PC-9 (cell line): ENCODE measurements around the gene TTC7B. TPM values are rescaled to one million over a fixed set of nuclear protein-coding genes. Genes with fewer than 3 reads are reported as not detected.

Experiments used
- BruUV-seq: library from RNA; stranded (reverse); fragments of 400-500 nt; replicated peaks from 2 replicates; lab custom pipeline; 2021; lab: Mats Ljungman, UMichigan
- CTCF ChIA-PET: fragments of 300-600 bp; sonication (Branson Sonifier 250); formaldehyde crosslinking; loops from one replicate; lab custom pipeline; 2022; ENCODE audit warnings: antibody characterized with exemption; lab: Charles Lee
- POLR2A ChIA-PET: fragments of 300-600 bp; sonication (Branson Sonifier 250); formaldehyde crosslinking; loops from one replicate; lab custom pipeline; 2022; ENCODE audit warnings: antibody characterized with exemption; ENCODE audit not compliant: unreplicated experiment; lab: Charles Lee
- DNase-seq, 2 experiments: peaks; one replicate each; pipeline versions ENCODE4 v3.0.0 to v3.0.0-alpha.2; 2015 to 2022; ENCODE audit warnings: mixed read lengths in 1 of 2
- H2AFZ ChIP-seq: fragments of 200-600 bp; sonication (generic); 2 replicates; pipeline ENCODE4 v1.8.1; 2017; ENCODE audit warnings: antibody characterized with exemption
- H3F3A ChIP-seq: fragments of 200-600 bp; sonication (generic); 2 replicates; pipeline ENCODE4 v1.8.1; 2017; ENCODE audit warnings: antibody characterized with exemption, mild to moderate bottlenecking, low read depth; ENCODE audit not compliant: insufficient read depth
- H3K27ac ChIP-seq: fragments of 200-600 bp; sonication (generic); 2 replicates; pipeline ENCODE4 v1.6.1; 2016; ENCODE audit warnings: mixed run types
- H3K27me3 ChIP-seq: fragments of 200-600 bp; sonication (generic); 2 replicates; pipeline ENCODE4 v1.6.1; 2016; ENCODE audit warnings: low read depth, mixed run types; ENCODE audit not compliant: insufficient read depth
- H3K36me3 ChIP-seq: fragments of 200-600 bp; sonication (generic); 2 replicates; pipeline ENCODE4 v1.6.1; 2016; ENCODE audit warnings: low read depth, mixed run types
- H3K4me1 ChIP-seq: fragments of 200-600 bp; sonication (generic); replicated peaks from 2 replicates; pipeline ENCODE4 v1.6.1; 2016; ENCODE audit warnings: mixed run types; ENCODE audit not compliant: insufficient read depth
- H3K4me2 ChIP-seq: fragments of 200-600 bp; sonication (generic); 2 replicates; pipeline ENCODE4 v1.6.1; 2017; ENCODE audit warnings: mixed run types
- H3K4me3 ChIP-seq: fragments of 200-600 bp; sonication (generic); 2 replicates; pipeline ENCODE4 v1.6.1; 2016; ENCODE audit warnings: mixed run types
- H3K79me2 ChIP-seq: fragments of 200-600 bp; sonication (generic); 2 replicates; pipeline ENCODE4 v1.6.1; 2017; ENCODE audit warnings: low read depth, mixed run types
- H3K9me2 ChIP-seq: fragments of 200-600 bp; sonication (generic); 2 replicates; pipeline ENCODE4 v1.8.1; 2017; ENCODE audit warnings: mild to moderate bottlenecking; ENCODE audit not compliant: insufficient read depth
- H3K9me3 ChIP-seq: fragments of 200-600 bp; sonication (generic); 2 replicates; pipeline ENCODE4 v1.8.1; 2016; ENCODE audit warnings: low read depth; ENCODE audit not compliant: insufficient read depth
- H4K20me1 ChIP-seq: fragments of 200-600 bp; sonication (generic); 2 replicates; pipeline ENCODE4 v1.8.1; 2017; ENCODE audit not compliant: insufficient read depth
- EZH2 ChIP-seq: fragments of 200-600 bp; sonication (generic); IDR thresholded peaks from 2 replicates; pipeline ENCODE4 v1.8.0; 2017; ENCODE audit warnings: antibody characterized with exemption, low read depth
- intact Hi-C: fragments of 100-400 bp; cut with micrococcal nuclease; formaldehyde crosslinking; loops from one replicate; pipeline ENCODE4 v1.10.0; 2022; ENCODE audit not compliant: unreplicated experiment
- total RNA-seq: library from RNA; stranded (reverse); gene quantifications from 2 replicates; pipeline ENCODE4 v1.2.3, GENCODE V29; 2021
- TF ChIP-seq, protein P1 (sequence below): fragments of 200-600 bp; sonication (generic); conservative IDR thresholded peaks from 2 replicates; pipeline ENCODE4 v1.6.1; 2017; ENCODE audit warnings: mixed run types, antibody characterized with exemption, mild to moderate bottlenecking, moderate library complexity

TTC7B gene
- total RNA-seq, 1 experiment from 2014 or later = 6.8 TPM

DNA sequence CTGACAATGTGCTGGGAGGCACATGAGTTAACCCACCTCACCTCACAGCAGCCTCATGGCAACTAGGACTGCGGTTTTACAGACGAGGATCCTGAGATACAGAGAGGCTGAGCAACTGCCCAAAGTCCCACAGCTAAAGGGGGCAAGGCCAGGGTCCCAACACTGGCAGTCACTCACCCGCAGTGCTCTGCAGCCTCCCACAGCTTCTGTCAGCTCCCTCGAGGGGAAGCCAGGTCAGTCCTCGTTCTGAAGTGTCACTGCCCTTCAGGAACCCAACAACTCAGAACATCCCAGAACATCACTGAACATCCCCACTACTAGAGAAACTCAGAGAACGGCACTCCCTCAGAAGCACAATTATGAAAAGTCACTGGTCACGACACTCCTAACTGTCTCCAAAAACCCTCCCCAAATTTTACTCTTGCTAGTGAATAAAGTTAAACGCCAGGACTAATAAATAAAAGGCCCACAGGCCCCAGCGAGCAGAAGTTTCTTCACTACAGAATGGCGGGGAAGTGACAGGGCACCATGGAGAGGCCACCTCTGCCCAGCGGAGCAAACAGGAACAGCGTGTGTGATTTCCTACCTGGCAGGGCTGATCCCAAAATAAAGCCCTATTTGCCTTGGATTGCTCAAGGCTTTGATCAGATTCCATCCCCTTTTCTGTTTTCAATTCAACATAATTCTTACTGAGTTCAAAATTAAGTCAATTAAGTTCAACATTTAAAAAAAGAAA lies 75.1 kb downstream of the TTC7B start:
- Histone ChIP-seq H3K4me1 (no peaks in the 10 kb centered on the region), H3K27me3 (no peaks in the 10 kb centered on the region), H2AFZ (no peak overlapping the region), H3F3A (no peaks in the 10 kb centered on the region), H3K4me3 (no peak overlapping the region), H3K4me2 (no peak overlapping the region), H3K9me3 (no peaks in the 10 kb centered on the region), H3K36me3 (no peaks in the 10 kb centered on the region), H3K27ac (no peak overlapping the region), H4K20me1 (no peaks in the 10 kb centered on the region), H3K9me2 (no peaks in the 10 kb centered on the region), H3K79me2 (no peaks in the 10 kb centered on the region)
- no TSS peak for BruUV-seq
- no peak for DNase-seq
- TF ChIP-seq, protein P1, sequence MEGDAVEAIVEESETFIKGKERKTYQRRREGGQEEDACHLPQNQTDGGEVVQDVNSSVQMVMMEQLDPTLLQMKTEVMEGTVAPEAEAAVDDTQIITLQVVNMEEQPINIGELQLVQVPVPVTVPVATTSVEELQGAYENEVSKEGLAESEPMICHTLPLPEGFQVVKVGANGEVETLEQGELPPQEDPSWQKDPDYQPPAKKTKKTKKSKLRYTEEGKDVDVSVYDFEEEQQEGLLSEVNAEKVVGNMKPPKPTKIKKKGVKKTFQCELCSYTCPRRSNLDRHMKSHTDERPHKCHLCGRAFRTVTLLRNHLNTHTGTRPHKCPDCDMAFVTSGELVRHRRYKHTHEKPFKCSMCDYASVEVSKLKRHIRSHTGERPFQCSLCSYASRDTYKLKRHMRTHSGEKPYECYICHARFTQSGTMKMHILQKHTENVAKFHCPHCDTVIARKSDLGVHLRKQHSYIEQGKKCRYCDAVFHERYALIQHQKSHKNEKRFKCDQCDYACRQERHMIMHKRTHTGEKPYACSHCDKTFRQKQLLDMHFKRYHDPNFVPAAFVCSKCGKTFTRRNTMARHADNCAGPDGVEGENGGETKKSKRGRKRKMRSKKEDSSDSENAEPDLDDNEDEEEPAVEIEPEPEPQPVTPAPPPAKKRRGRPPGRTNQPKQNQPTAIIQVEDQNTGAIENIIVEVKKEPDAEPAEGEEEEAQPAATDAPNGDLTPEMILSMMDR = no peak
- no peak for TF ChIP-seq EZH2
- ChIA-PET CTCF (no interaction called here), POLR2A (no interaction called here)
- intact Hi-C loops = no loop called here

DNA sequence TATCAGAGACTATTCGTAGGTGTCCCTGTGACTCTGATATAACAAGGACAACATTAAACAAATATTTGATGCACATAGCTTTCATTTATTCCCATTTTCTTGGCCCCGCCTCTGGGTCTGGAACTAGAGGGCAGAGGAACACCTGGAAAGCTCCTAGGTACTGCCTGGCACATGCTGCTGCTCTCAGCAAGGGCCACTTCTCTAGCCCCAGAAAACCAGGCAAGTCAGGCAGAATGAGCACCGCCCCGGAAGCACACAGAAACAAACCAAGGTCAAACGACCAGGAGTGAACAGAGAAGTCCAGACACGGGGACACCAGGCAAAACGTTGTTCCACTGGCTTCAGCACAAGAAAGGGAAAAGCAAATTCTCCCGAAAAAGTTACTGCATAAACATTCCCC lies 76.1 kb downstream of the TTC7B start:
- Histone ChIP-seq H3K4me2 (no peak overlapping the region), H2AFZ (no peak overlapping the region), H3K36me3 (no peaks in the 10 kb centered on the region), H3K4me1 (no peaks in the 10 kb centered on the region), H3K4me3 (no peak overlapping the region), H3F3A (no peaks in the 10 kb centered on the region), H3K27me3 (no peaks in the 10 kb centered on the region), H3K27ac (no peak overlapping the region), H3K9me2 (no peaks in the 10 kb centered on the region), H4K20me1 (no peaks in the 10 kb centered on the region), H3K9me3 (no peaks in the 10 kb centered on the region), H3K79me2 (no peaks in the 10 kb centered on the region)
- POLR2A ChIA-PET = no interaction called here
- TF ChIP-seq, protein P1 = no peak
- TF ChIP-seq EZH2 = no peak
- BruUV-seq = no TSS peak
- no peak for DNase-seq
- intact Hi-C loops = no loop called here
- CTCF ChIA-PET = no interaction called here

DNA sequence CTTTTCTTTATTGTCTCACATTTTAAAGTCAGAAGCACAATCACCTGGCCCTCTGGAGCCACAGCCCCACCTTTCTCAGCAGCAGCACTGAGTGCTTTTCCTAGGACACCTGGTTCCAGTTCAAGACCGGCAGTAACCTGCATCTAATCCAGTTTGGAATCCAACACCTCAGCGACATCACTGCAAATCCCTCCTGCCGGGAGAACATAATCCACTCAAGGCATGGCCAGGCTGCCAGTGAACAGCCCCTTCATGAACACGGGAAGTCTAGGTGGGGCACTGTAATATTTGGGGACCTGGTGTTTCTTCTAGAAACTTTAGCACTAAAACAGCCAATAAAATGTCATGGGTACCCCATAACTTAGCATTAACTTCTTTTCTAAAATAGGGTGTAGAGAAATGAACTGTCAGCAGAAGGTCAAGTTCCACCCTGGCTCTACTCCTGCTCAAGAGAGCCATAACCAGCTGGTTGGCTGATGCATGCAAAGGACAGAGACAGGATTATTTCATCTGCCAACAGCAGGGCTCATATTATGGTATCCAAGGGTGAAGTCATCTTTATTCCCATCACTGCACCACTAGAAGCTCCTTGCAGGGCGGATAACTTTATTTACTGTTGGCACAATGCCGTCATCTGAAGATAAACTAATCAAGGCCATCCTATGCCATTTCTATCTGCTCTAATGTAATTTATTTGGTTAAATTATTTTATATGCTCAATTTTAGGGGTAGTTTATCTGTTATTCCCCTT lies 76.7 kb downstream of the TTC7B start:
- H3K27ac ChIP-seq = no peak overlapping the region
- intact Hi-C loops = no loop called here
- H3K9me3 ChIP-seq = no peaks in the 10 kb centered on the region
- no peak for TF ChIP-seq EZH2
- TF ChIP-seq, protein P1 = no peak
- ChIA-PET CTCF (no interaction called here), POLR2A (no interaction called here)
- no peaks in the 10 kb centered on the region for H3K9me2 ChIP-seq
- no TSS peak for BruUV-seq
- H3K27me3 ChIP-seq = no peaks in the 10 kb centered on the region
- no peak for DNase-seq
- no peaks in the 10 kb centered on the region for H3K36me3 ChIP-seq
- no peaks in the 10 kb centered on the region for H3K79me2 ChIP-seq
- H3K4me2 ChIP-seq = no peak overlapping the region
- H3K4me1 ChIP-seq = no peaks in the 10 kb centered on the region
- no peak overlapping the region for H2AFZ ChIP-seq
- no peaks in the 10 kb centered on the region for H4K20me1 ChIP-seq
- no peak overlapping the region for H3K4me3 ChIP-seq
- no peaks in the 10 kb centered on the region for H3F3A ChIP-seq
